ENCODE results near the gene GPAT2.
"Not testable (repeated sequence)": the region's sequence is repeated elsewhere in the genome, so short reads cannot be mapped to it uniquely, and the experiment has no call there.

The GPAT2 gene

DNA sequence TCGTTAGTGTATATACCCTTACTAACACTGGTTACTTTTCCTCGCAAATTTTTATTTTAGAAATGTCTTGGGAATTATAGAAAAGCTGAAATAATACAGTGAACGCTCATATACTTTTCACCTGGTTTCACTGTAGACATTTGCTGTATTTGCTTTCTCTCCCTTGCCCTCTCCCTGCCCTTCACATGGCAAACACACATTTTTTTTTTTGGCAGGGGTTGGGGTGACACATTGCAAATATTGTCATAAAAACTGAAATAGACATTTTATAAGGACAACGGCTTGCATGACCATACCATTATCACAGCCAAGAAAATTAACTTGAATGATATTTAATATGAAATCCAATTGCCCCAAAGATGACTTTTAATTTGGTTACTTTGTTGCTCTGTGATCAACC lies 18.4 kb downstream of the GPAT2 start:
- H3K79me2 ChIP-seq (ENCODE audit: insufficient read depth, low read depth); H4K20me1 ChIP-seq (ENCODE audit: insufficient read depth); H3K9ac ChIP-seq; H3K4me3 ChIP-seq (IDR thresholded peaks at IDR 0.05; ENCODE audit: insufficient read depth, low read depth, low read length); H3K27ac ChIP-seq; H3K4me1 ChIP-seq (ENCODE audit: low read depth, poor library complexity, severe bottlenecking); H3K4me2 ChIP-seq; H3K27me3 ChIP-seq (ENCODE audit: insufficient read depth, low read depth); H3K36me3 ChIP-seq (ENCODE audit: insufficient read depth); H2AFZ ChIP-seq (ENCODE audit: low read depth): not testable (repeated sequence)

DNA sequence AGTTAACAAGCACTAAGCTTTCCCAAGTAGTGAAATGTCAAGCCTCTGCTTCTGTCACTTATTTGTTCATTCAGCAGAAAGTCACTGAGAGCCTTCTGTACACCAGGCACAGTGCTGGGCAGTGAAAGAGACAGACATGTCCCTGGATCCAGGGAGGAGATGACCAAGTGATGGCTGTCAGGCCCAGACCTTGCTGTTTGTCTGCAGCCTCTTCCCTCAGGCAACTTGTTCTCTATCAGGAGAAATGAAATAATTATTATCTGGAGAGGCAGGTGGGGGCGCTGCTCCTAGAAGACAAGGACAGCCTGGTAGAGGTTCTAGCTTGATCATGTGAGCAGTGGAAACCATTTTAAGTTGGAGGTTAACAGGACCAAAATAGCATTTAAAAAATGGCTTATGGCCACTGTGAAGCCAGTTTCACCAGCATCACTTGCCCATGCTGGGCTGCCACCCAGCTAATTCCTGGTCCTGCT lies 21.9 kb downstream of the GPAT2 start:
- not testable (repeated sequence) for H3K4me1 ChIP-seq (ENCODE audit: low read depth, poor library complexity, severe bottlenecking); H3K9ac ChIP-seq; H4K20me1 ChIP-seq (ENCODE audit: insufficient read depth); H2AFZ ChIP-seq (ENCODE audit: low read depth); H3K4me3 ChIP-seq (IDR thresholded peaks at IDR 0.05; ENCODE audit: insufficient read depth, low read depth, low read length); H3K27me3 ChIP-seq (ENCODE audit: insufficient read depth, low read depth); H3K79me2 ChIP-seq (ENCODE audit: insufficient read depth, low read depth); H3K27ac ChIP-seq; H3K4me2 ChIP-seq; H3K36me3 ChIP-seq (ENCODE audit: insufficient read depth)

DNA sequence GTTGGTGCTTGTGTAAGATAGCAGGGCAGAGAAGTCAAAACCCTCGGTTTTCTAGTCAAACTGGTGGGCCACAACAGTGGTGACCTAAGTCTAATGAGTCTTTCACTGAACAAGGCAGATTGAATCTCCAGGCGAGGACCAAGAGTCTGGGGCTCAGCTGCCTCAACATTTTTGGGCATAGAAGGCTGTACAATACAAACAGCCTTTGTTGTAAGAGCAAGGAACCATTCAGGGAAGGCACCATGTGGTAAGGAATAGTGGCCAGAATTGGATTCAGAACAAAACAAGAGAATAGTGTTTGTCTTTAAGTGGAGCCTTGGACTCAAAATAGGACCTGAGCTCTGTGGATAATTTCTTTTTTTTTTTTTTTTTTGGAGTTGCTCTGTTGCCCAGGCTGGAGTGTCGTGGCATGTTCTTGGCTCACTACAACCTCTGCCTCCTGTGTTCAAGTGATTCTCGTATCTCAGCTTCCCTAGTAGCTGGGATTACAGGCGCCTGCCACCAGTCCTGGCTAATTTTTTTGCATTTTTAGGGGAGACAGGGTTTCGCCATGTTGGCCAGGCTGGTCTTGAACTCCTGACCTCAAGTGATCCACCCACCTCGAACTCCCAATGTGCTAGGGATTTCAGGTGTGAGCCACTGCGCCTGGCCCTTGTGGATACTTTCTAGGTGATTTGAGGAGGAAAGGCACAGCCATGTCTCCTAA lies 22.5 kb downstream of the GPAT2 start:
- H3K36me3 ChIP-seq (ENCODE audit: insufficient read depth); H3K4me1 ChIP-seq (ENCODE audit: low read depth, poor library complexity, severe bottlenecking); H3K27me3 ChIP-seq (ENCODE audit: insufficient read depth, low read depth); H3K4me3 ChIP-seq (IDR thresholded peaks at IDR 0.05; ENCODE audit: insufficient read depth, low read depth, low read length); H3K79me2 ChIP-seq (ENCODE audit: insufficient read depth, low read depth); H4K20me1 ChIP-seq (ENCODE audit: insufficient read depth); H2AFZ ChIP-seq (ENCODE audit: low read depth); H3K27ac ChIP-seq; H3K4me2 ChIP-seq; H3K9ac ChIP-seq: not testable (repeated sequence)

DNA sequence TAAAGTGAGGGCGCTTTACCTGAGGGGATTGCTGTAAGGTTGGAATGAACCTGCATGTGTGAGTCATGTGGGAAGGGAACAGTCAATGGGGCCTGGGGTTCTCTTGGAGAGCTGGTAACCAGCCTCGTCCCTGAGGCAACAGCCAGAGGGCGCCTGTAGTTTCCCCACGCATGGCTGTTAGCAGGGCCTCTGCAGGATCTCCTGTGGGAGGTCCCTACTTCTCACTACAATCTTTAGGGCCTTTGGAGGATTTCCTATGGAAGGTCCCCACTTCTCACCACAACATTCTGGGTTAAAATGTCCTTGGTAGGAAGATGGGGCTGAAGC lies 23.6 kb downstream of the GPAT2 start:
- H2AFZ ChIP-seq (ENCODE audit: low read depth): peak overlapping the region; percentile 26; the same call in 1 of the 2 replicates
- not testable (repeated sequence) for H3K79me2 ChIP-seq (ENCODE audit: insufficient read depth, low read depth); H3K27ac ChIP-seq; H3K4me2 ChIP-seq; H3K4me3 ChIP-seq (IDR thresholded peaks at IDR 0.05; ENCODE audit: insufficient read depth, low read depth, low read length); H3K9ac ChIP-seq; H3K4me1 ChIP-seq (ENCODE audit: low read depth, poor library complexity, severe bottlenecking); H3K27me3 ChIP-seq (ENCODE audit: insufficient read depth, low read depth); H4K20me1 ChIP-seq (ENCODE audit: insufficient read depth); H3K36me3 ChIP-seq (ENCODE audit: insufficient read depth)

DNA sequence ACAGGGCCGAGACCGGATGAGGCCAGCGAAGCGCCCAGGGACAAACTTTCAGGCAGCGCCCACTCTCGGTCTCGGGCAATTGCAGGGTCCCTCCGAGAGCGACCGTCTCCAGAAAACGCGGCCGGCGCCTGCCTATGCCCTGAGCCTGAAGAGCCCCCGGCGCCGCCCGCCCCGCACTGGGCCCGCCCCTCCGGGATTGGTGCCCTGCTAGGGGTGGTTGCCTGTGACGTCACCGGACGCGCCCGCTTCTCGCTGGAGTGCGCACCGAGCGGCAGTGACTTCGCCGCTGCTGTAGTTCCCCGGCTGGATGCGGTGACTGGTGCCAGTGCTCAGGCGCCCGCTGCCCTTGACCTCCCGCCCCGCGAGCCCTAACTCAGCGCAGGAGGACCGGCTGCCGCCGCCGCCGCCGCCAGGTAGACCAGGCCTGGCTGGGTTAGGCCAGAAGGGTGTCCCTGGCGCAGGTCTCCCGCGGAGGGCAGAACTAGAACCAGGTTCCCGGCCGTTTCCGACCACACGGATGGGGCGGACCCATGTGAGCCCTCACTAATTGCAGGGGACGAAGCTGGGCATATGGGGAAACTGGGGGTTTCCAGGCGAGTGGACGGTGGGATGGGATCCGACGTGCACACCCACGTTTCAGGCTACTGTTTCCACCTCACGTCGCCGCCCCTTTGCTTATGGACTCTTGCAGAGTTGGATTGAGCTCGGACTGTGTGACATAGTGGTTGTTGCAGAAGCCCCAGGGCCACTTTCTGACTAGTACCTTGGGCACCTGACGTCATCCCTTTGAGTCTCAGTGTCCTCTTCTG lies 24.2 kb downstream of the GPAT2 start:
- not testable (repeated sequence) for H3K4me3 ChIP-seq (IDR thresholded peaks at IDR 0.05; ENCODE audit: insufficient read depth, low read depth, low read length); H3K79me2 ChIP-seq (ENCODE audit: insufficient read depth, low read depth); H3K27me3 ChIP-seq (ENCODE audit: insufficient read depth, low read depth); H3K36me3 ChIP-seq (ENCODE audit: insufficient read depth); H3K4me1 ChIP-seq (ENCODE audit: low read depth, poor library complexity, severe bottlenecking); H3K27ac ChIP-seq; H4K20me1 ChIP-seq (ENCODE audit: insufficient read depth)
- H3K4me2 ChIP-seq: peak overlapping the region; percentile 29
- H3K9ac ChIP-seq: peak overlapping the region; percentile 37; the same call in 1 of the 2 replicates
- peak overlapping the region; percentile 54; the same call in 1 of the 2 replicates for H2AFZ ChIP-seq (ENCODE audit: low read depth)

DNA sequence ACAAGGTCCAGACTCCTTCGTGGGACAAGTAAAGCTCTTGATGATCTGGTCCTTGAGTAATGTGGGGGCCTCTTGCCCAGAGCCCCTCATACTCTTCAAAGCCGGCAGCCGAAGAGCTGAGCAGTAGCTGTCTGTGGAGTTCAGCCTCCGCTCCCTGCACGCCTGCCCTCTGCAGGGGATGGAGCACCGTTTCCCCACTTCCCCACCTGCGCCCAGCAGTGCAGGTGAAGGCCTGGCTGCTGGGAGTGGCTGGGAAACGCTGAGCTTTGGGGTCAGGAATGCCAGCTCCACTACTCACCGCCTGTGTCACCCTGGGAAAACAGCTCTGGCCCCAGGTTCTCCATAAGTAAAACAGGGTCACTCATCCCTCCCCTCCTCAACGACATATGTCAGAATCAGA lies 24.9 kb downstream of the GPAT2 start:
- not testable (repeated sequence) for H4K20me1 ChIP-seq (ENCODE audit: insufficient read depth); H3K27me3 ChIP-seq (ENCODE audit: insufficient read depth, low read depth); H3K79me2 ChIP-seq (ENCODE audit: insufficient read depth, low read depth); H3K27ac ChIP-seq; H3K4me1 ChIP-seq (ENCODE audit: low read depth, poor library complexity, severe bottlenecking); H3K36me3 ChIP-seq (ENCODE audit: insufficient read depth); H3K4me3 ChIP-seq (IDR thresholded peaks at IDR 0.05; ENCODE audit: insufficient read depth, low read depth, low read length)
- peak overlapping the region; percentile 54; the same call in 1 of the 2 replicates for H2AFZ ChIP-seq (ENCODE audit: low read depth)
- peak overlapping the region; percentile 29 for H3K4me2 ChIP-seq
- peak overlapping the region; percentile 37; the same call in 1 of the 2 replicates for H3K9ac ChIP-seq

DNA sequence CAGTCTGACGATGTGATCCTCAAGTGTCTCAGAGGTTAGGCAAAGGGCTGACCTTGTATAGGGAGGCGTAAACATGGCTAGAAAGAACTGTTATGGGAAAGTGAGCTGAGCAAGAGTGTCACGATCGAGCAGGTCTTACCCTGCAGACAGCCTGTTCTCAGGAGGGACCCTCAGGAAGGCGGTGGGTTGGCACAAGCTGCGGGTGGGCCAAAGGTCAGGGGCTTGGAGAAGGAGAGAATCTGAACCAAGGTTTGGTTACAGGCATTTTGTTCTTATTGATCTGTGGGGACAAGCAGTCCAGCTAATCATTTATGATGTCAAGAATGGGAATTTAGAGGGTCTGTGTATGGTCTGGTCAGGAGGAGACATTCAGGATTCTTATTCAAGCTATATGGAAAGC lies 26.7 kb downstream of the GPAT2 start:
- not testable (repeated sequence) for H2AFZ ChIP-seq (ENCODE audit: low read depth); H3K27me3 ChIP-seq (ENCODE audit: insufficient read depth, low read depth); H4K20me1 ChIP-seq (ENCODE audit: insufficient read depth); H3K36me3 ChIP-seq (ENCODE audit: insufficient read depth); H3K27ac ChIP-seq; H3K9ac ChIP-seq; H3K79me2 ChIP-seq (ENCODE audit: insufficient read depth, low read depth); H3K4me1 ChIP-seq (ENCODE audit: low read depth, poor library complexity, severe bottlenecking); H3K4me3 ChIP-seq (IDR thresholded peaks at IDR 0.05; ENCODE audit: insufficient read depth, low read depth, low read length); H3K4me2 ChIP-seq

DNA sequence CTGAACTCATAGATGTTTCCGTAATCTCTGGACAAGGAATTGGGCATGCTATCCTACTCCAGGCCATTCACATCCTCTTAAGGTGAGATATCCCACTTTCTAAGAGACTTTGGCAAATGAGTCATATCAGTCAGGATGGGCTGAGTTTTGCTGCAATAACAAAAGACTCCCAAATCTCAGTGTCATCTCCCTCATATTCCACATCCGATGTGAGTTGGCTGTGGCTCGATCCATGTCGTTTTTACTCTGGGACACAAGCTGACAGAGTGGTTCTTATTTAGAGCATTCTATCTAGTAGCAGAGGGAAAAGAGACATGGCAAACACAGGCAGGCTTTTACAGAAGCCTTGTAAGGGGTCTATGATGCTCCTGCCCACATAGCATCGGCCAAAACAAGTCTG lies 28.5 kb downstream of the GPAT2 start:
- H3K27ac ChIP-seq; H3K27me3 ChIP-seq (ENCODE audit: insufficient read depth, low read depth); H3K36me3 ChIP-seq (ENCODE audit: insufficient read depth); H4K20me1 ChIP-seq (ENCODE audit: insufficient read depth); H3K4me3 ChIP-seq (IDR thresholded peaks at IDR 0.05; ENCODE audit: insufficient read depth, low read depth, low read length); H3K4me1 ChIP-seq (ENCODE audit: low read depth, poor library complexity, severe bottlenecking); H2AFZ ChIP-seq (ENCODE audit: low read depth); H3K4me2 ChIP-seq; H3K79me2 ChIP-seq (ENCODE audit: insufficient read depth, low read depth); H3K9ac ChIP-seq: not testable (repeated sequence)
